ENCODE data around the gene TEAD1. TPM values are rescaled to one million over a fixed set of nuclear protein-coding genes. Genes with fewer than 3 reads are reported as not detected.

TEAD1 gene
- total RNA-seq, 1 donor from 2014 or later: 88.1 TPM

- Histone ChIP-seq H3K4me3 (ENCODE audit: low read depth, low read length) (no peak overlapping the region), H3K36me3 (ENCODE audit: control insufficient read depth, insufficient read depth, low read length) (no peaks in the 10 kb centered on the region), H3K27me3 (ENCODE audit: control insufficient read depth, insufficient read depth, low read length) (no peaks in the 10 kb centered on the region)
- no peak for DNase-seq (ENCODE audit: low read depth)
- TF ChIP-seq CTCF (IDR thresholded peaks at IDR 0.05; ENCODE audit: insufficient read depth, low read length, poor library complexity, severe bottlenecking): no peak
These were observed 148.3 kb downstream of the TEAD1 start for GRCh38 chr11:12822392-12823022.

GRCh38 chr11:12824281-12825041 is 150.2 kb downstream of the TEAD1 start:
- DNase-seq (ENCODE audit: low read depth): no peak
- Histone ChIP-seq H3K27me3 (ENCODE audit: control insufficient read depth, insufficient read depth, low read length) (no peaks in the 10 kb centered on the region), H3K36me3 (ENCODE audit: control insufficient read depth, insufficient read depth, low read length) (no peaks in the 10 kb centered on the region), H3K4me3 (ENCODE audit: low read depth, low read length) (no peak overlapping the region)
- no peak for TF ChIP-seq CTCF (IDR thresholded peaks at IDR 0.05; ENCODE audit: insufficient read depth, low read length, poor library complexity, severe bottlenecking)

GRCh38 chr11:12826441-12826840 is 152.2 kb downstream of the TEAD1 start:
- TF ChIP-seq CTCF (IDR thresholded peaks at IDR 0.05; ENCODE audit: insufficient read depth, low read length, poor library complexity, severe bottlenecking): no peak
- no peak for DNase-seq (ENCODE audit: low read depth)
- Histone ChIP-seq H3K27me3 (ENCODE audit: control insufficient read depth, insufficient read depth, low read length) (no peaks in the 10 kb centered on the region), H3K36me3 (ENCODE audit: control insufficient read depth, insufficient read depth, low read length) (no peaks in the 10 kb centered on the region), H3K4me3 (ENCODE audit: low read depth, low read length) (no peak overlapping the region)

GRCh38 chr11:12827369-12827768 is 153.1 kb downstream of the TEAD1 start:
- no peak for DNase-seq (ENCODE audit: low read depth)

GRCh38 chr11:12827929-12828812 is 153.9 kb downstream of the TEAD1 start:
- Histone ChIP-seq H3K4me3 (ENCODE audit: low read depth, low read length) (peak overlapping the region; percentile 44), H3K27me3 (ENCODE audit: control insufficient read depth, insufficient read depth, low read length) (no peaks in the 10 kb centered on the region), H3K36me3 (ENCODE audit: control insufficient read depth, insufficient read depth, low read length) (no peaks in the 10 kb centered on the region)
- no peak for TF ChIP-seq CTCF (IDR thresholded peaks at IDR 0.05; ENCODE audit: insufficient read depth, low read length, poor library complexity, severe bottlenecking)
- peak; percentile 57 for DNase-seq (ENCODE audit: low read depth)

More at GRCh38 chr11:12827369-12827768, 153.1 kb downstream of the TEAD1 start:
- Histone ChIP-seq H3K36me3 (ENCODE audit: control insufficient read depth, insufficient read depth, low read length) (no peaks in the 10 kb centered on the region), H3K4me3 (ENCODE audit: low read depth, low read length) (no peak overlapping the region), H3K27me3 (ENCODE audit: control insufficient read depth, insufficient read depth, low read length) (no peaks in the 10 kb centered on the region)
- no peak for TF ChIP-seq CTCF (IDR thresholded peaks at IDR 0.05; ENCODE audit: insufficient read depth, low read length, poor library complexity, severe bottlenecking)
